Measurements from ENCODE around the gene DKK2.

Gene DKK2

GRCh38 chr4:107035819-107036583 lies at the start of gene DKK2:
DKK2 (minus strand) TSS chr4:107036313; CDS start chr4:107035591, 722 bp downstream.
- no peak for DNase-seq (ENCODE audit: low read depth in 2 of 2)

GRCh38 chr4:107077192-107077591 lies 41.1 kb upstream of the DKK2 start:
- no peak for DNase-seq (ENCODE audit: low read depth in 2 of 2)

GRCh38 chr4:107072836-107073736 lies 37.0 kb upstream of the DKK2 start:
- DNase-seq (ENCODE audit: low read depth in 2 of 2) = no peak

- DNase-seq (ENCODE audit: low read depth in 2 of 2) = no peak
Measured at GRCh38 chr4:107071108-107071507, 35.0 kb upstream of the DKK2 start.

- peak in 1 of 2 experiments; percentile 17 for DNase-seq (ENCODE audit: low read depth in 2 of 2)
Measured at GRCh38 chr4:107069049-107069448, 32.9 kb upstream of the DKK2 start.

GRCh38 chr4:107068116-107068515 lies 32.0 kb upstream of the DKK2 start:
- DNase-seq (ENCODE audit: low read depth in 2 of 2) = peak; percentile 18 to 26

GRCh38 chr4:107066621-107067020 lies 30.5 kb upstream of the DKK2 start:
- no peak for DNase-seq (ENCODE audit: low read depth in 2 of 2)

GRCh38 chr4:107065201-107065600 lies 29.1 kb upstream of the DKK2 start:
- DNase-seq (ENCODE audit: low read depth in 2 of 2) = no peak

- no peak for DNase-seq (ENCODE audit: low read depth in 2 of 2)
Measured at GRCh38 chr4:107060388-107060787, 24.3 kb upstream of the DKK2 start.

- no peak for DNase-seq (ENCODE audit: low read depth in 2 of 2)
Measured at GRCh38 chr4:107058828-107059227, 22.7 kb upstream of the DKK2 start.

GRCh38 chr4:107050525-107051135 lies 14.5 kb upstream of the DKK2 start:
- DNase-seq (ENCODE audit: low read depth in 2 of 2) = no peak

GRCh38 chr4:107046261-107046660 lies 10.1 kb upstream of the DKK2 start:
- no peak for DNase-seq (ENCODE audit: low read depth in 2 of 2)

GRCh38 chr4:107044170-107044569 lies 8.1 kb upstream of the DKK2 start:
- no peak for DNase-seq (ENCODE audit: low read depth in 2 of 2)

- no peak for DNase-seq (ENCODE audit: low read depth in 2 of 2)
Measured at GRCh38 chr4:107037199-107037584, 1.1 kb upstream of the DKK2 start.

GRCh38 chr4:107036584-107037198 lies 578 bp upstream of the DKK2 start:
- DNase-seq (ENCODE audit: low read depth in 2 of 2) = no peak

GRCh38 chr4:107034996-107035818 lies 906 bp downstream of the DKK2 start:
- DNase-seq (ENCODE audit: low read depth in 2 of 2) = no peak

- DNase-seq (ENCODE audit: low read depth in 2 of 2) = no peak
Measured at GRCh38 chr4:107034091-107034995, 1.8 kb downstream of the DKK2 start.

- DNase-seq (ENCODE audit: low read depth in 2 of 2) = no peak
Measured at GRCh38 chr4:107027379-107027778, 8.7 kb downstream of the DKK2 start.

- no peak for DNase-seq (ENCODE audit: low read depth in 2 of 2)
Measured at GRCh38 chr4:107018344-107018735, 17.8 kb downstream of the DKK2 start.
